ENCODE measurements around the gene ITGB6. TPM values are rescaled to one million over a fixed set of nuclear protein-coding genes. Genes with fewer than 3 reads are reported as not detected.

The ITGB6 gene, protein sequence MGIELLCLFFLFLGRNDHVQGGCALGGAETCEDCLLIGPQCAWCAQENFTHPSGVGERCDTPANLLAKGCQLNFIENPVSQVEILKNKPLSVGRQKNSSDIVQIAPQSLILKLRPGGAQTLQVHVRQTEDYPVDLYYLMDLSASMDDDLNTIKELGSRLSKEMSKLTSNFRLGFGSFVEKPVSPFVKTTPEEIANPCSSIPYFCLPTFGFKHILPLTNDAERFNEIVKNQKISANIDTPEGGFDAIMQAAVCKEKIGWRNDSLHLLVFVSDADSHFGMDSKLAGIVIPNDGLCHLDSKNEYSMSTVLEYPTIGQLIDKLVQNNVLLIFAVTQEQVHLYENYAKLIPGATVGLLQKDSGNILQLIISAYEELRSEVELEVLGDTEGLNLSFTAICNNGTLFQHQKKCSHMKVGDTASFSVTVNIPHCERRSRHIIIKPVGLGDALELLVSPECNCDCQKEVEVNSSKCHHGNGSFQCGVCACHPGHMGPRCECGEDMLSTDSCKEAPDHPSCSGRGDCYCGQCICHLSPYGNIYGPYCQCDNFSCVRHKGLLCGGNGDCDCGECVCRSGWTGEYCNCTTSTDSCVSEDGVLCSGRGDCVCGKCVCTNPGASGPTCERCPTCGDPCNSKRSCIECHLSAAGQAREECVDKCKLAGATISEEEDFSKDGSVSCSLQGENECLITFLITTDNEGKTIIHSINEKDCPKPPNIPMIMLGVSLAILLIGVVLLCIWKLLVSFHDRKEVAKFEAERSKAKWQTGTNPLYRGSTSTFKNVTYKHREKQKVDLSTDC
- 1 to 10 TPM in 1 of 4 donors, under 1 TPM in 1, not detected in 2; 0.59 to 1.5 TPM for total RNA-seq

DNA sequence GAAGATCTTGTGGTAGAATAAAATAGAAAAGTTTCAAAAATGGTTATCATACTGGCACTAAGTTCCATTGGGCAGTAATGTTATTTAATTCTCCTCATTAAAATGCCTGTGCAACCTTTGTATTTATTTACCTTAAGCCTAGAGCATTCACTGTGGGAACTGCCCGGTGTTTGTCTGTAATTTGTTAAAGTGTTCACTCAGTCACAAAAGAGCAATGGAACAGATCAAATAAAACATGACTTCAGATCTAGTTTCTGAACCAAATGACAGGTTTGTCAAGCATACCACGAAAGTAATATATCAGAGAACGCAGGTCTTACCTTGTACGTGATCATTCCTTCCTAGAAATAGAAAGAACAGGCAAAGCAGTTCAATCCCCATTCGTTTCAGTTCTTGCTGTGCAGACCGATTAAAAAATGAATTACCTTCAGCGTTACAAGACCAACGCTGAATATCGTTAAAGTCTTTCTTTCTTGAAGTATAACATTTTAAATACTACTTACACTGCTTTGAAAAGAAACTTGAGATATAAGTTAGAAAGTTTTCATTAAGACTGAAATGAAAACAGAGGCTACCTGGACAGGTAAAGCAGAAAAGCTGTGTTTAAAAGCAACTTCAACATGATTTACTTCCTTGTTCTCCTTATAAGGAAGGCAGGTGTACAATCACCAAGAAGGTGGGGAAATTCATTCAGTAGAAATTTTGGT, at the start of gene ITGB6:
TSS of gene ITGB6 (minus strand) at position 590 of the 707 bp plus-strand sequence. CDS start at position 381, 209 bp downstream.
- no peaks in the 10 kb centered on the region for H3K4me1 ChIP-seq
- no peaks in the 10 kb centered on the region for H3K27me3 ChIP-seq
- intact Hi-C loops (cut with DNase I; ENCODE audit: low total_unique reads): no loop called here
- H3K36me3 ChIP-seq: no peaks in the 10 kb centered on the region
- no peak within 1 kb of the TSS for H3K4me3 ChIP-seq
- DNase-seq: no peak
- TF ChIP-seq, protein P1, sequence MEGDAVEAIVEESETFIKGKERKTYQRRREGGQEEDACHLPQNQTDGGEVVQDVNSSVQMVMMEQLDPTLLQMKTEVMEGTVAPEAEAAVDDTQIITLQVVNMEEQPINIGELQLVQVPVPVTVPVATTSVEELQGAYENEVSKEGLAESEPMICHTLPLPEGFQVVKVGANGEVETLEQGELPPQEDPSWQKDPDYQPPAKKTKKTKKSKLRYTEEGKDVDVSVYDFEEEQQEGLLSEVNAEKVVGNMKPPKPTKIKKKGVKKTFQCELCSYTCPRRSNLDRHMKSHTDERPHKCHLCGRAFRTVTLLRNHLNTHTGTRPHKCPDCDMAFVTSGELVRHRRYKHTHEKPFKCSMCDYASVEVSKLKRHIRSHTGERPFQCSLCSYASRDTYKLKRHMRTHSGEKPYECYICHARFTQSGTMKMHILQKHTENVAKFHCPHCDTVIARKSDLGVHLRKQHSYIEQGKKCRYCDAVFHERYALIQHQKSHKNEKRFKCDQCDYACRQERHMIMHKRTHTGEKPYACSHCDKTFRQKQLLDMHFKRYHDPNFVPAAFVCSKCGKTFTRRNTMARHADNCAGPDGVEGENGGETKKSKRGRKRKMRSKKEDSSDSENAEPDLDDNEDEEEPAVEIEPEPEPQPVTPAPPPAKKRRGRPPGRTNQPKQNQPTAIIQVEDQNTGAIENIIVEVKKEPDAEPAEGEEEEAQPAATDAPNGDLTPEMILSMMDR (IDR thresholded peaks at IDR 0.05): no peak
- TF ChIP-seq POLR2A (IDR thresholded peaks at IDR 0.05): no peak
- H3K27ac ChIP-seq: no peak within 1 kb of the TSS
- no peaks in the 10 kb centered on the region for H3K9me3 ChIP-seq

DNA sequence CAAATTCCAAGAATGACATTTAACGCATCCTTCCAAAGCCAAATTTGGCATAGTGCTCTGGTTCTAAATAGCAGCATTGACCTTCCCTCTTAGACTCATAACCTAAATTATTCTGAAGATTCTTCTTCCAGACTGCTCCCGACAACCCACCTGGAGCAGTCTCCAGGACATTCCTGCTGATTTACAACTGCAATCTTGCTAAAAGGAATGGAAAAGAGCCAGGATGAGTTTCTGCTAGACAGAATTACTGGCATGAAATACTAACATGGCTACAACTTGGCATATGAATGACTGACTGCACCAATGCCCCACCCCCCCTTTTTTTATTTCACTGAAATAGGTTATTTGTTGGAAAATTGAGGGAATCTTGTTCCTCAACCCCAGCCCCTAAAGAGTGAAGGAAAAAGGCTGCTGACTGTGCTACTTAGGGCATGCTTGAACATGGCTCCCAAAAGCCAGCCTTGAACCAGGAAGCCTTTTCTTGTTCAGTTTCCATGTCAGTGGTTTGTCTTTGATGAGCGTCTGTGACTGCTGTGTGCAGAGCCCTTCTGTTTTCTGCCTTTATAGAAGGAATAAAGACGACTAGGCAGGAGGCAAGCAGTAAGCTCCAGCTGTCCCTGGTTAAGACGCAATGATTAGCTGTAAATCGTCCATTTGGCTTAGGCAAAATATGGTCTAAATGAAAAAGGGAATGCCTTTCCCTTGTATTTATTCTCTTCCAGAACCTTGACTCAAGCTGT, 47.4 kb upstream of the ITGB6 start:
- H3K4me3 ChIP-seq: no peak overlapping the region
- H3K36me3 ChIP-seq: no peaks in the 10 kb centered on the region
- H3K4me1 ChIP-seq: no peaks in the 10 kb centered on the region
- no peak overlapping the region for H3K27ac ChIP-seq
- H3K27me3 ChIP-seq: no peaks in the 10 kb centered on the region
- no peak for DNase-seq
- H3K9me3 ChIP-seq: no peaks in the 10 kb centered on the region
- TF ChIP-seq, protein P1 (IDR thresholded peaks at IDR 0.05): no peak
- TF ChIP-seq POLR2A (IDR thresholded peaks at IDR 0.05): no peak
- intact Hi-C loops (cut with DNase I; ENCODE audit: low total_unique reads): no loop called here

DNA sequence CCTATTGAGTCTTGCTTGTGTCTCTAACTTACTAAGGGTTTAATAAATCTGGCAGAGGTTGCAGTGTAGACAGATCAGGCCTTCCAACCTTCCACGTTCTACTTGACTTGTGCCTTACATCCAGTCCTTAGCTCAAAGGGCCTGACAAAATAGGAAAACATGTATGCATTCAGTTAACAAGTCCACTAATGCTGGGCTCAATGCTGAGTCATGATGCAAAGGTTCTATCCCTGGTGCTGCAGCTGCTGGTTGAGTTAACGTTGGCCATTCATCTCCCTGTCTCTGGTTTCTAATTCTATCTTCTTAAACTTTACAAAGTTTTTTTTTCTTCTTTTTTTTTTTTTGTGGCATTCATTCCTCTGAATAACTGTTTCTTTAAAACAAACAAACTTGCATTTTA, 46.3 kb upstream of the ITGB6 start:
- Histone ChIP-seq H3K27me3 (no peaks in the 10 kb centered on the region), H3K27ac (no peak overlapping the region), H3K4me3 (no peak overlapping the region), H3K4me1 (no peaks in the 10 kb centered on the region), H3K9me3 (no peaks in the 10 kb centered on the region), H3K36me3 (no peaks in the 10 kb centered on the region)
- TF ChIP-seq, protein P1 (IDR thresholded peaks at IDR 0.05): no peak
- TF ChIP-seq POLR2A (IDR thresholded peaks at IDR 0.05): no peak
- DNase-seq: no peak
- intact Hi-C loops (cut with DNase I; ENCODE audit: low total_unique reads): no loop called here

DNA sequence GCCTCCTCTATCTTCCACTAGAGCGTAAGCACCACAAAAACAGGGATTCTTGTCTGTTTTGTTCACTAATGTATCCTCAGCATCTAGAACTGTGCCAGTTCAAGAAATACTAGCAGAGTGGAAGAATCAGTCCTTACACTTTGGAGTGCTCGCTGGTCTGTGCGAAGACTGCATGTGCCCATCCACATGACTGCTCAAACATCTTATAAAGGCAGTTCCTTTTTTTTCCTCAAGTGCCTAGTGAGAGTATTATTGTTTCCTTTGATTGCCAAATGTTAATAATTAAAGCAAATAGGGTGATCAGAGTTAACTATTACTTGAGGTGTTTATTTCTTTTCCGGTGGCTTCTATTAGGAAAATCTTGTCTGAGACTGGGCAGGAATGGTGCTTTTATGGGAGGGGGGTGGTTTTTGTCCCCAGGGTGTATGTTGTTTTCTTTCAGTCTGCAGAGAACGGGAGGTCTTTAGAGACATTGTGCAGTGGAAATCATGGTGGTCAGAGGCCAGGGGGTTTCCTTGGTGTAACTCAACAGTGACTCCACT, 45.6 kb upstream of the ITGB6 start:
- H3K27ac ChIP-seq: no peak overlapping the region
- no peaks in the 10 kb centered on the region for H3K9me3 ChIP-seq
- TF ChIP-seq, protein P1 (IDR thresholded peaks at IDR 0.05): no peak
- no peak for TF ChIP-seq POLR2A (IDR thresholded peaks at IDR 0.05)
- intact Hi-C loops (cut with DNase I; ENCODE audit: low total_unique reads): no loop called here
- no peak for DNase-seq
- no peak overlapping the region for H3K4me3 ChIP-seq
- no peaks in the 10 kb centered on the region for H3K4me1 ChIP-seq
- H3K27me3 ChIP-seq: no peaks in the 10 kb centered on the region
- H3K36me3 ChIP-seq: no peaks in the 10 kb centered on the region

All from uterus (tissue), 4 donors.